HG02943 (cell line): ENCODE results near the gene ZDHHC21.

ENCODE experiments used
- ATAC-seq: cut with Tn5 transposase; IDR thresholded peaks from one replicate; pipeline ENCODE4 v1.9.1; 2021; ENCODE audit warnings: mild to moderate bottlenecking, low read depth, moderate library complexity; ENCODE audit not compliant: unreplicated experiment

The ZDHHC21 gene

GRCh38 chr9:14693251-14693861 lies at the start of gene ZDHHC21:
Gene ZDHHC21, minus strand, starts transcription at chr9:14693432. Its CDS starts 19,092 bp downstream, at chr9:14674340.
- peak; percentile 70 for ATAC-seq

GRCh38 chr9:14741369-14741768 lies 48.1 kb upstream of the ZDHHC21 start:
- ATAC-seq, result peak; percentile 85

- no peak for ATAC-seq
Observed at GRCh38 chr9:14733133-14733532, 39.9 kb upstream of the ZDHHC21 start.

- no peak for ATAC-seq
Observed at GRCh38 chr9:14731294-14731981, 38.2 kb upstream of the ZDHHC21 start.

GRCh38 chr9:14730461-14730898 lies 37.2 kb upstream of the ZDHHC21 start:
- ATAC-seq, result no peak

- no peak for ATAC-seq
Observed at GRCh38 chr9:14723301-14723700, 30.1 kb upstream of the ZDHHC21 start.

GRCh38 chr9:14722391-14723035 lies 29.3 kb upstream of the ZDHHC21 start, which contains the start of gene CER1:
Gene CER1, minus strand, starts transcription at chr9:14722733. Its CDS starts 61 bp downstream, at chr9:14722672.
- ATAC-seq, result no peak

- no peak for ATAC-seq
Observed at GRCh38 chr9:14719231-14719923, 26.1 kb upstream of the ZDHHC21 start.

- no peak for ATAC-seq
Observed at GRCh38 chr9:14715102-14715501, 21.9 kb upstream of the ZDHHC21 start.

- no peak for ATAC-seq
Observed at GRCh38 chr9:14713187-14713767, 20.0 kb upstream of the ZDHHC21 start.

- no peak for ATAC-seq
Observed at GRCh38 chr9:14710804-14711203, 17.6 kb upstream of the ZDHHC21 start.

- no peak for ATAC-seq
Observed at GRCh38 chr9:14706530-14707140, 13.4 kb upstream of the ZDHHC21 start.

- ATAC-seq, result no peak
Observed at GRCh38 chr9:14705079-14705478, 11.8 kb upstream of the ZDHHC21 start.

- no peak for ATAC-seq
Observed at GRCh38 chr9:14704281-14704680, 11.0 kb upstream of the ZDHHC21 start.

GRCh38 chr9:14702200-14702720 lies 9.0 kb upstream of the ZDHHC21 start:
- ATAC-seq, result no peak

GRCh38 chr9:14692470-14693250 lies 572 bp downstream of the ZDHHC21 start:
- peak; percentile 31 for ATAC-seq

GRCh38 chr9:14690948-14691730 lies 2.1 kb downstream of the ZDHHC21 start:
- ATAC-seq, result no peak

- no peak for ATAC-seq
Observed at GRCh38 chr9:14687042-14687719, 6.1 kb downstream of the ZDHHC21 start.
